PFSK-1 (cell line): Measurements from ENCODE around the gene DNAH17.

ENCODE experiments used
- FOXP2 ChIP-seq: optimal IDR thresholded peaks from 2 replicates; pipeline ENCODE3; 2011; ENCODE audit warnings: borderline replicate concordance, control low read depth, inconsistent platforms; ENCODE audit not compliant: insufficient read depth; ENCODE audit errors: extremely low read length, extremely low read depth
- POLR2AphosphoS5 ChIP-seq: IDR thresholded peaks from 2 replicates; pipeline ENCODE4 v1.6.1; 2012; ENCODE audit warnings: low read depth, mild to moderate bottlenecking, control low read depth, low read length, moderate library complexity
- REST ChIP-seq, 2 experiments: IDR thresholded peaks; 2 replicates each; pipeline versions ENCODE4 v1.6.1 to v1.8.0; 2011 to 2012; ENCODE audit warnings: low read depth in 2 of 2, low read length in 2 of 2, control low read depth in 1 of 2, inconsistent platforms in 1 of 2, mild to moderate bottlenecking in 1 of 2, moderate library complexity in 1 of 2; ENCODE audit not compliant: insufficient read depth in 1 of 2
- SIN3A ChIP-seq: IDR thresholded peaks from 2 replicates; pipeline ENCODE4 v1.6.1; 2012; ENCODE audit warnings: mild to moderate bottlenecking, low read length, moderate library complexity, borderline replicate concordance; ENCODE audit not compliant: insufficient read depth
- TAF1 ChIP-seq: IDR thresholded peaks from 2 replicates; pipeline ENCODE4 v1.6.1; 2012; ENCODE audit warnings: low read length, control low read depth, borderline replicate concordance; ENCODE audit not compliant: insufficient read depth

Gene DNAH17

GRCh38 chr17:78460951-78461798, 116.0 kb downstream of the DNAH17 start:
- TF ChIP-seq TAF1: no peak
- TF ChIP-seq SIN3A: no peak
- no peak for TF ChIP-seq FOXP2
- no peak for TF ChIP-seq REST (IDR thresholded peaks at IDR 0.05; ENCODE audit: insufficient read depth in 1 of 2, low read depth in 2 of 2, low read length in 2 of 2)
- no peak for TF ChIP-seq POLR2AphosphoS5

- TF ChIP-seq POLR2AphosphoS5 (no peak), SIN3A (no peak), REST (IDR thresholded peaks at IDR 0.05; ENCODE audit: insufficient read depth in 1 of 2, low read depth in 2 of 2, low read length in 2 of 2) (no peak), FOXP2 (no peak), TAF1 (no peak)
Measured at GRCh38 chr17:78460176-78460675, 117.0 kb downstream of the DNAH17 start.

- TF ChIP-seq POLR2AphosphoS5: no peak
- TF ChIP-seq REST (IDR thresholded peaks at IDR 0.05; ENCODE audit: insufficient read depth in 1 of 2, low read depth in 2 of 2, low read length in 2 of 2): no peak
- TF ChIP-seq FOXP2: no peak
- no peak for TF ChIP-seq SIN3A
- no peak for TF ChIP-seq TAF1
Measured at GRCh38 chr17:78459696-78460095, 117.5 kb downstream of the DNAH17 start.

- no peak for TF ChIP-seq POLR2AphosphoS5
- no peak for TF ChIP-seq REST (IDR thresholded peaks at IDR 0.05; ENCODE audit: insufficient read depth in 1 of 2, low read depth in 2 of 2, low read length in 2 of 2)
- TF ChIP-seq TAF1: no peak
- TF ChIP-seq FOXP2: no peak
- TF ChIP-seq SIN3A: no peak
Measured at GRCh38 chr17:78458736-78459335, 118.4 kb downstream of the DNAH17 start.
